WERI-Rb-1 (cell line): Measurements from ENCODE around the gene ALG6.
A peak's percentile ranks its signal among the peaks of the same experiment; 100 is the strongest.

Source experiments
- DNase-seq: peaks from one replicate; pipeline ENCODE4 v3.0.0-alpha.2; 2020
- H3K27ac ChIP-seq: fragments of 250-450 bp; sonication (Bioruptor Pico); 2 replicates; pipeline ENCODE4 v1.5.1; 2020; ENCODE audit warnings: mild to moderate bottlenecking, moderate library complexity
- H3K27me3 ChIP-seq: fragments of 250-450 bp; sonication (Bioruptor Pico); 2 replicates; pipeline ENCODE4 v1.5.1; 2021; ENCODE audit warnings: mild to moderate bottlenecking, low read depth, moderate library complexity; ENCODE audit not compliant: insufficient read depth, severe bottlenecking
- H3K36me3 ChIP-seq: fragments of 250-450 bp; sonication (Bioruptor Pico); 2 replicates; pipeline ENCODE4 v1.5.1; 2020; ENCODE audit warnings: mild to moderate bottlenecking, moderate library complexity
- H3K4me3 ChIP-seq: 2 replicates; pipeline ENCODE4 v1.5.1; 2011; ENCODE audit warnings: low read depth, mild to moderate bottlenecking, control low read depth, low read length
- H3K9me3 ChIP-seq: fragments of 250-450 bp; sonication (Bioruptor Pico); 2 replicates; pipeline ENCODE4 v1.5.1; 2021; ENCODE audit warnings: mild to moderate bottlenecking, moderate library complexity; ENCODE audit not compliant: severe bottlenecking
- CTCF ChIP-seq: IDR thresholded peaks from 2 replicates; pipeline ENCODE4 v1.5.1; 2011; ENCODE audit warnings: low read depth, mild to moderate bottlenecking, control low read depth, inconsistent platforms, low read length

The ALG6 gene

GRCh38 chr1:63363014-63363413 is 4.4 kb upstream of the ALG6 start:
- Histone ChIP-seq H3K4me3 (no peak overlapping the region), H3K27ac (no peak overlapping the region), H3K9me3 (no peaks in the 10 kb centered on the region), H3K27me3 (no peaks in the 10 kb centered on the region), H3K36me3 (no peaks in the 10 kb centered on the region; the same call in 1 of the 2 replicates)
- TF ChIP-seq CTCF = no peak
- DNase-seq = no peak

- Histone ChIP-seq H3K4me3 (peak overlapping the region; percentile 42), H3K27ac (peak overlapping the region; percentile 69)
Observed at GRCh38 chr1:63366908-63367214, 566 bp upstream of the ALG6 start.

GRCh38 chr1:63368131-63368530 is 704 bp downstream of the ALG6 start:
- no peak for DNase-seq
- no peak for TF ChIP-seq CTCF
- no peaks in the 10 kb centered on the region for H3K27me3 ChIP-seq
- H3K27ac ChIP-seq = peak overlapping the region; percentile 81
- no peaks in the 10 kb centered on the region for H3K9me3 ChIP-seq
- H3K4me3 ChIP-seq = peak overlapping the region; percentile 81
- peaks cover 4% of the 10 kb centered on the region for H3K36me3 ChIP-seq

More at GRCh38 chr1:63366908-63367214, 566 bp upstream of the ALG6 start:
- Histone ChIP-seq H3K27me3 (no peaks in the 10 kb centered on the region), H3K9me3 (no peaks in the 10 kb centered on the region), H3K36me3 (peaks cover 4% of the 10 kb centered on the region)
- no peak for DNase-seq
- TF ChIP-seq CTCF = no peak

GRCh38 chr1:63379583-63379982 is 12.2 kb downstream of the ALG6 start:
- Histone ChIP-seq H3K27ac (no peak overlapping the region), H3K36me3 (peaks cover 2% of the 10 kb centered on the region), H3K27me3 (no peaks in the 10 kb centered on the region), H3K9me3 (no peaks in the 10 kb centered on the region), H3K4me3 (no peak overlapping the region)
- DNase-seq = no peak
- no peak for TF ChIP-seq CTCF

GRCh38 chr1:63381741-63382140 is 14.3 kb downstream of the ALG6 start:
- H3K36me3 ChIP-seq = no peaks in the 10 kb centered on the region
- H3K27me3 ChIP-seq = no peaks in the 10 kb centered on the region
- no peak for DNase-seq
- no peak for TF ChIP-seq CTCF
- H3K27ac ChIP-seq = no peak overlapping the region
- no peaks in the 10 kb centered on the region for H3K9me3 ChIP-seq
- H3K4me3 ChIP-seq = no peak overlapping the region

GRCh38 chr1:63401945-63402344 is 34.5 kb downstream of the ALG6 start:
- Histone ChIP-seq H3K27me3 (no peaks in the 10 kb centered on the region), H3K4me3 (no peak overlapping the region), H3K9me3 (no peaks in the 10 kb centered on the region), H3K27ac (no peak overlapping the region), H3K36me3 (no peaks in the 10 kb centered on the region)
- DNase-seq = no peak
- no peak for TF ChIP-seq CTCF
